Measurements from ENCODE around the gene ICAM4.
"Not testable (repeated sequence)": the region's sequence is repeated elsewhere in the genome, so short reads cannot be mapped to it uniquely, and the experiment has no call there.

The ICAM4 gene

GRCh38 chr19:10286803-10287737, at the start of gene ICAM4:
ICAM4 (plus strand) TSS chr19:10286955; CDS start chr19:10287013, 58 bp downstream.
- no peak for DNase-seq

DNA sequence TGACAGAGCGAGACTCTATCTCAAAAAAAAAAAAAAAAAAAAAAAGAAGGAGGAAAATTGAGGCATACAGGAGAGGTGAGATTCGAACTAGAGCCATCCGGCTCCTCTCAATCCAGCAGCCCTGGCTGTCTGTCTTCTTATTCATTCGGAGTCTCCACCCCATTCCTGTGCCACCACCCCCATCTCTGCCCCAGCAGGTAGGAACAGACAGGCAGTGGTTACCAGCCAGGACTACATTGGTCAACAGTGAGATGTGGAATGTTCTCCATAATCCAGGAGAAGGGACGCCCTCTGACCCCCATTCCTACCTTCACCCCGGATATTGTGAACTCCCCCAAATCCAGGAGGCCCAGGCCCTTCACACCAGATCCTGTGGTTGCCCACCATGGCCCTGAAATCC, 49.1 kb upstream of the ICAM4 start:
- DNase-seq, result no peak

- no peak for DNase-seq
Measured at GRCh38 chr19:10238172-10238783, 48.5 kb upstream of the ICAM4 start.

DNA sequence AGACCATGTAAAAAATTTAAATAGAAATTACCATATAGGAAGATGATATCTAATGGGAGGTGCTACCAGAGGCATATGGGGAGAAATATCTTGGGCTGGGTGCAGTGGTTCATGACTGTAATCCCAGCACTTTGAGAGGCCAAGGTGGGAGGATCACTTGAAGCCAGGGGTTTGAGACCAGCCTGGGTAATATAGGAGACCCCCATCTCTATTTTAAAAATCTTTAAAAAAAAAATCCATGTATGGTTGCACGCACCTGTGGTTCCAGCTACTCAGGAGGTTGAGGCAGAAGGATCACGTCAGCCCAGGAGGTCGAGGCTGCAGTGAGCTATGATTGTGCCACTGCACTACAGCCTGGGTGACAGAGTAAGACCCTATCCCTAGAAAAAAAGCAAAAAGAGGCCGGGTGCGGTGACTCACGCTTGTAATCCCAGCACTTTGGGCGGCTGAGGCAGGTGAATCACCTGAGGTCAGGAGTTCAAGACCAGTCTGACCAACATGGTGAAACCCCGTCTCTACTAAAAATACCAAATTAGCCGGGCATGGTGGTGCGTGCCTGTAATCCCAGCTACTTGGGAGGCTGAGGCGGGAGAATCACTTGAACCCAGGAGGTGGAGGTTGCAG, 44.8 kb upstream of the ICAM4 start:
- not testable (repeated sequence) for DNase-seq

DNA sequence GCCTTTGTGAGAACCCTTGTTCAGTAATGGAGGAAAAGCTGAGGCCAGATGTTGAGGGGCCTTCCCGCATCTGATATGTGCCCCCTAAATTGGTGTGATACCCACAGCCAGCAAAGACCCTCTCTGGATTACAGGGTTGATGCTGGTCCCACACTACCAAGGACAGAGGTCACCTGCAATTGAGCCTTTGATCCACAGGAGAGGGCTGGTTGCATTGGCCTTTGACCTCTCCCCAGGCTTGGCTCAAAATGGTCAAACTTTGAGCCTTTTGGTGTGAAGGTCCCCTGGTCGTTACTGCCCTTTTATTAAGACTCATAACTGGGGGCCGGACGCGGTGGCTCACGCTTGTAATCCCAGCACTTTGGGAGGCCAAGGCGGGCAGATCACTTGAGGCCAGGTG, 43.1 kb upstream of the ICAM4 start:
- no peak for DNase-seq

- no peak for DNase-seq
Measured at GRCh38 chr19:10245189-10245939, 41.4 kb upstream of the ICAM4 start.

- no peak for DNase-seq
Measured at GRCh38 chr19:10246511-10246910, 40.2 kb upstream of the ICAM4 start.

DNA sequence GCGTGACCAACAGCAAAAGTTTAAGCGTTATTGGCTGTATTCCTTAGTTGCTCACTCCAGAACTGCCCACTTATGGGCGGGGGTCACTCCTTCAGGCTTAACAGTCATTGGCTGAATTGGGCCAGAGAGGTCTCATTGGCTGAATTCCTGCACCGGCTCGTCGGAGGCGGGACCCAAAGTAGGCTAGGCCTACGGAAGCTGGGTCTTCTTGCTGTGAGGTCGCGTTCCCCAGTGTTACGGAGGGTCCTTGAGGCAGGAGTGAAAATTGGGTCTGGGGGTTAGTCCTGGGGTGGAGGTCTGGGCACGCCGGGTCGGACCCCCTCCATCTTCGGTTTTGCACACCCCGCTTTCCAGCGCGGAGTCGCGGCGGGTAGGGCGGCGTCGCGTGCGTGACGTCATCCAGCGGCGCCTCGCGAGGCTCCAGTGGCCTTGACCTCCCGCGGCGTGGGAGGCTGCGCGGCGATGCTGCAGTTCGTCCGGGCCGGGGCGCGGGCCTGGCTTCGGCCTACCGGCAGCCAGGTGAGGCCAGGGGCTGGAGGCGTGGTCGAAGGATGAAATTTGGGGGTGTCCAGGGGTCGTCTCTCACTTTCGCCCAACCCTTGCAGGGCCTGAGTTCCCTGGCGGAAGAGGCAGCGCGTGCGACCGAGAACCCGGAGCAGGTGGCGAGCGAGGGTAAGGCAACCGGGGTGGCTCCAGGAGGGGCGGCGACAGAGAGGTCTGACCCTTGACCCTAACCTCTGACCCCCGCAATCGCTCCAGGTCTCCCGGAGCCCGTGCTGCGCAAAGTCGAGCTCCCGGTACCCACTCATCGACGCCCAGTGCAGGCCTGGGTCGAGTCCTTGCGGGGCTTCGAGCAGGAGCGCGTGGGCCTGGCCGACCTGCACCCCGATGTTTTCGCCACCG, 34.7 kb upstream of the ICAM4 start, which contains the start of gene MRPL4:
Gene MRPL4, plus strand, starts transcription at position 423 of the 903 bp plus-strand sequence. Its CDS starts 40 bp downstream, at position 463.
- DNase-seq, result peak; percentile 94

DNA sequence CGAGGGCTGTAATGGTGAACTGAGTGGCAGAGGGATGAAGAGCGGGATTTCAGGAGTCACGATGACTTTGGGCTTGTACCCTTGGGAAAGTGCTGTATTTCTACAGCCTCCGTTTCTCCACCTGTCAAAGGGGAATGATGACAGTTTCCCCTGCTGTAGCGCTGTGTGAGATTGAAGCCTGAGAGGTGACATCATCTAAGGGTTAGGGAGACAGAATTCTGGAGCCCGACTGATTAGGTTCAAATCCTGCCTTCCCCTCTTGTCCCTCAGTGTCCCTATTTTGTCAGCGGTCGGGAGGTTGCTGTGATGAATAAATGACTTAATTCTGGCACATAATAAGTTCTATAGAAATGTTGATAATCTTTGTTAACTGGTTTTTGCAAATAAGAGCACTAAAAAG, 34.0 kb upstream of the ICAM4 start:
- no peak for DNase-seq

GRCh38 chr19:10254244-10254643, 32.5 kb upstream of the ICAM4 start:
- no peak for DNase-seq

- no peak for DNase-seq
Measured at GRCh38 chr19:10255358-10255757, 31.4 kb upstream of the ICAM4 start.

DNA sequence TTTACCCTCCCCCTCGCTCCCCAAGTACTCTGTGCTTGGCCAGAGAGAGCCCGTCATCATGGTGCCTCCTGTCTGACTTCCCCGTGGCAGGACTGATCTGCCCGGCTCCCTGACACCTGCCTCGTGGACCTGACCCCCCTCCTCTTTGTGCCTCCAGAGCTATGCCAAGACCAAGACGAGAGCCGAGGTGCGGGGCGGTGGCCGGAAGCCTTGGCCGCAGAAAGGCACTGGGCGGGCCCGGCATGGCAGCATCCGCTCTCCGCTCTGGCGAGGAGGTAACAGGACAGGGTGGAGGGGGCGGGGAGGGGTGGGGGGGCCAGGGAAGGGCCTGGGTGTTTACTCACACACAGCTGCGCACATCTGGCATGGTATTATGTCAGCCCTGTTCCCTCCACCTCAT, 30.2 kb upstream of the ICAM4 start:
- no peak for DNase-seq

DNA sequence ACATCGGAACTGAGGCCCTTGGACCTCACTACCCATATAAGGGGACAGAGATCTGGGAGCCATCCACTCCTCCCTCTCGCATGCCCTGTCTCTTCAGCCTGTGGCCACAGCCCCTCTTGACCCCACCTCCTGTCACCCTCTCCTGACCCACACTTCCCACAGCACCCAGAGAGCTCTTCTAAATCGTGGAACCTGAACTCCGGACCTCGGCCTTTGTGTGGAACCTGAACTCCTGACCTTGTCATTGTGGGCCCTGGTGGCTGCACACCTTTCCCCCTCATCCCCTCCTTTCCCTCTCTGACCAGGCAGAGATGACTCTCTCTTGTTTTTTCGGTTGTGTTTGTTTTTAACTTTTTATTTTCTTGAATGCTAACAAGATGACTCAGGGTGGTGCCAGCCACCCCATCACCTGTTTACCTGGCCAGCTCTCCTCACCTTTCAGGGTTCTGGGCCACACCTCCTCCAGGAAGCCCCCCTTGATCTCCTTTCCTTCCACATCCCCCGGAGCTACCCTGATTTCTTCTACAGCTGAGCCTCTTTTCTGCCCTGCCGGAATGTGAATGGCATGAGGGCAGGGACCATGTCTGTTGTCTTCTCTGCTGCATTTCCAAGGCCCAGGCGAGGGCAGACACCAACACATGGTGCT, 29.7 kb upstream of the ICAM4 start:
- no peak for DNase-seq

DNA sequence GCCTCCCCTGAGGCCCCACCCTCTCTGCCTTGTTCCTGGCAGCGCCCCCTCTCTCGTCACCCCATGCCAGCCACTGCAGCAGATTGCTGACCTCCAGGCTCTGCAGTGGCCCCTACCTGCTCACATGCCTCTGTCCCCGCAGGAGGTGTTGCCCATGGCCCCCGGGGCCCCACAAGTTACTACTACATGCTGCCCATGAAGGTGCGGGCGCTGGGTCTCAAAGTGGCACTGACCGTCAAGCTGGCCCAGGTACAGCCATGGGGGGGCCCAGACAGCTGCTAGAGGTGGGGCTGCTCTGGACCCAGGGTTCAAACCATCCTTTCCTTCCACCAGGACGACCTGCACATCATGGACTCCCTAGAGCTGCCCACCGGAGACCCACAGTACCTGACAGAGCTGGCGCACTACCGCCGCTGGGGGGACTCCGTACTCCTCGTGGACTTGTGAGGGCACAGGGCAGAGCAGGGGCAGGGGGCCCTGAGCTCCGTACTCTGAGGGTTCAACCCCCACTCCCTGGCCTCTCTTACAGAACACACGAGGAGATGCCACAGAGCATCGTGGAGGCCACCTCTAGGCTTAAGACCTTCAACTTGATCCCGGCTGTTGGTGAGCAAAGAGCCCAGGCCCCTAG, 28.6 kb upstream of the ICAM4 start:
- DNase-seq, result no peak

GRCh38 chr19:10259162-10259905, 27.4 kb upstream of the ICAM4 start:
- peak; percentile 88 for DNase-seq

GRCh38 chr19:10260141-10260584, 26.6 kb upstream of the ICAM4 start:
- DNase-seq, result no peak

GRCh38 chr19:10262771-10263170, 24.0 kb upstream of the ICAM4 start:
- DNase-seq, result no peak

DNA sequence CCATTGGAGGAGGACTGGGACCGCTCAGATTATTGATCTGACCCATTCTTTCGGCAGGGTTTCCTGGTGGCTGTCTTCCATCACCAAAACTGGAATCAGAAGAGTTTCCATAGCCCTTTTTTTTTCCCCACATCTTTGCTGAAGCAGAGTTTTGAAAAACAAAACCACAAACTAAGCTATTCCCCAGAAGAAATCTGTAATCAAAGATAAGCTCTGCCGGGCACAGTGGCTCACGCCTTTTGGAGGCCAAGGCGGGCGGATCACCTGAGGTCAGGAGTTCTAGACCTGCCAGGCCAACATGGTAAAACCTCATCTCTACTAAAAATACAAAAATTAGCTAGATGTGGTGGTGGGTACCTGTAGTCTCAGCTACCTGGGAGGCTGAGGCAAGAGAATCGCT, 20.0 kb upstream of the ICAM4 start:
- no peak for DNase-seq

GRCh38 chr19:10268071-10268470, 18.7 kb upstream of the ICAM4 start:
- no peak for DNase-seq

Data from activated CD4-positive, alpha-beta T cell treated with anti-CD3 and anti-CD28 coated beads, Interleukin-2, amount 50 U/mL, for 1 hour (primary cell).